ENCODE results near the gene CYP3A7. TPM values are rescaled to one million over a fixed set of nuclear protein-coding genes. Genes with fewer than 3 reads are reported as not detected.

Gene CYP3A7
- total RNA-seq, 1 experiment from 2014 or later: not detected

DNA sequence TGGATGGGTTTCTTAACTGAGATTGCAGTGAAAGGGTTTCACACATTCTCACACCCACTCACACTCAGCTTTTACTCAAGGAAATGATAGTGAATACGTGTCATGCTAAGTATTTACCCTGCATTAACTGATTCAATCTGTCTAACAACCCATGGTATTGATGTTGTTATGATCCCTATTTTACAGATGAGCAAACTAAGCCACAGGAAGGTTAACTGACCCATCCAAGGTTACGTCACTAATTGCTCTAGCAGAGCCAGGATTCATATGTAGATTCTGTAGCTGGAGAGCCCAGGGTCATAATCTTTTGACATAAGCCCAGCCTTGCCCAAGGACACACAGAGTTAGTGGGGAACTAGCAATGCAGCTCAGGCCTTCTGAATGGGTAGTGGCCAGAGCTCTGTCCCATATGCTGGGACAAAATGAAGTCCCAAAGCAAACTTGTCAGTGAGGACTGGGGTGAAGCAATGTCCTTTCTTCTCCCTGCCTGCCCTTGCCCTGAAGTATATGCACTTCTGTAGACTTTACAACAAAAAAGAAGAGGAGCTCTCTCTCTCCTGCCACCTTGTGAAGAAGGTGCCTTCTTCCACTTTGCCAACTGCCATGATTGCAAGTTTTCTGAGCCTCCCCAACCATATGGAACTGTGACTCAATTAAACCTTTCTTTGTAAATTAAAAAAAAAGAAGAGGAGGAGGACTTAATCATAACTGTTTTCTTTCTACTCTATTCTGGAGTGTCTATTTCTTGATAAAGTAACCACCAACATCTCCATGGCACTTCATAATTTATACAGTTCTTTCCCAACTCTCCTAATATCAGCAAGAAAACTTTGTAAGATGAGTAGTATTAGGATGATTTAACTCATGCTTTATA lies 4.9 kb upstream of the CYP3A7 start:
- DNase-seq (ENCODE audit: low spot score) (no peak), ATAC-seq (no peak)
- H3K27me3 Mint-ChIP-seq (ENCODE audit: low read depth): peaks cover 6% of the 10 kb centered on the region; the same call in 1 of the 2 replicates
- CTCF ChIA-PET: no interaction called here
- 0 out of 2 replicates have a peak, but pooled peaks cover 2% of the 10 kb centered on the region for H3K36me3 Mint-ChIP-seq
- POLR2A ChIA-PET: no interaction called here
- peaks cover 24% of the 10 kb centered on the region for H3K4me1 Mint-ChIP-seq
- H3K4me3 Mint-ChIP-seq: no peak overlapping the region
- peaks cover 7% of the 10 kb centered on the region; the same call in 1 of the 2 replicates for H3K9me3 Mint-ChIP-seq
- H3K27ac Mint-ChIP-seq: no peak overlapping the region
- TF ChIP-seq, protein P1, sequence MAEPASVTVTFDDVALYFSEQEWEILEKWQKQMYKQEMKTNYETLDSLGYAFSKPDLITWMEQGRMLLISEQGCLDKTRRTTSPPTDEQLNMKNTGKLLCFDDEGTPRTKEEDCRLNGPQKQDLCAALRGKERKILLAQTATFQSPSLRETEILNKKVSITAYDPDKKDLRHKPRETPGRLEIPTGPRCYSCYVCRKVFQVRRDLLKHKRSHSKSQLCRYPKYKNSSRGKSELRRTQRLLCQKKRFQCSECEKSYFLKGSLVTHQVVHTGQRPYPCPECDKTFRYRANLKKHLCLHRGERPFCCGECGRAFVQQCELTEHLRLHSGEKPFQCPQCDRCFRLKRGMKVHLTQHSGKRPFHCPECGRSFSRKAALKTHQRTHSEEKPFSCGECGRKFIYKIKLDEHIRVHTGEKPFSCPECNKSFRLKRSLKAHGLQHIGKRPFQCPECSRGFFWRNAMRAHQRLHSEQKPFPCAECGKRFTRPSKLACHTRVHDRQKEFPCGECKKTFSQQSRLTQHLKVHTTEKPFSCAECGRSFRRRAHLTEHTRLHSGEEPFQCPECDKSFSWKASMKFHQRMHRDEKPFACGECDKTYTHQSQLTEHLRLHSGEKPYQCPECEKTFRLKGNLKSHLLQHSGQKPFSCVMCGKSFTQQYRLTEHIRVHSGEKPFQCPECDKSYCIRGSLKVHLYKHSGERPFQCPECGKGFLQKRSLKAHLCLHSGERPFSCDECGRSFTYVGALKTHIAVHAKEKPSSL (CRISPR knock-in tag; conservative IDR thresholded peaks at IDR 0.05): no peak
- TF ChIP-seq, protein P2, sequence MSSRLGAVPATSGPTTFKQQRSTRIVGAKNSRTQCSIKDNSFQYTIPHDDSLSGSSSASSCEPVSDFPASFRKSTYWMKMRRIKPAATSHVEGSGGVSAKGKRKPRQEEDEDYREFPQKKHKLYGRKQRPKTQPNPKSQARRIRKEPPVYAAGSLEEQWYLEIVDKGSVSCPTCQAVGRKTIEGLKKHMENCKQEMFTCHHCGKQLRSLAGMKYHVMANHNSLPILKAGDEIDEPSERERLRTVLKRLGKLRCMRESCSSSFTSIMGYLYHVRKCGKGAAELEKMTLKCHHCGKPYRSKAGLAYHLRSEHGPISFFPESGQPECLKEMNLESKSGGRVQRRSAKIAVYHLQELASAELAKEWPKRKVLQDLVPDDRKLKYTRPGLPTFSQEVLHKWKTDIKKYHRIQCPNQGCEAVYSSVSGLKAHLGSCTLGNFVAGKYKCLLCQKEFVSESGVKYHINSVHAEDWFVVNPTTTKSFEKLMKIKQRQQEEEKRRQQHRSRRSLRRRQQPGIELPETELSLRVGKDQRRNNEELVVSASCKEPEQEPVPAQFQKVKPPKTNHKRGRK (CRISPR knock-in tag; IDR thresholded peaks at IDR 0.05; ENCODE audit: borderline replicate concordance): no peak
- TF ChIP-seq, protein P3, sequence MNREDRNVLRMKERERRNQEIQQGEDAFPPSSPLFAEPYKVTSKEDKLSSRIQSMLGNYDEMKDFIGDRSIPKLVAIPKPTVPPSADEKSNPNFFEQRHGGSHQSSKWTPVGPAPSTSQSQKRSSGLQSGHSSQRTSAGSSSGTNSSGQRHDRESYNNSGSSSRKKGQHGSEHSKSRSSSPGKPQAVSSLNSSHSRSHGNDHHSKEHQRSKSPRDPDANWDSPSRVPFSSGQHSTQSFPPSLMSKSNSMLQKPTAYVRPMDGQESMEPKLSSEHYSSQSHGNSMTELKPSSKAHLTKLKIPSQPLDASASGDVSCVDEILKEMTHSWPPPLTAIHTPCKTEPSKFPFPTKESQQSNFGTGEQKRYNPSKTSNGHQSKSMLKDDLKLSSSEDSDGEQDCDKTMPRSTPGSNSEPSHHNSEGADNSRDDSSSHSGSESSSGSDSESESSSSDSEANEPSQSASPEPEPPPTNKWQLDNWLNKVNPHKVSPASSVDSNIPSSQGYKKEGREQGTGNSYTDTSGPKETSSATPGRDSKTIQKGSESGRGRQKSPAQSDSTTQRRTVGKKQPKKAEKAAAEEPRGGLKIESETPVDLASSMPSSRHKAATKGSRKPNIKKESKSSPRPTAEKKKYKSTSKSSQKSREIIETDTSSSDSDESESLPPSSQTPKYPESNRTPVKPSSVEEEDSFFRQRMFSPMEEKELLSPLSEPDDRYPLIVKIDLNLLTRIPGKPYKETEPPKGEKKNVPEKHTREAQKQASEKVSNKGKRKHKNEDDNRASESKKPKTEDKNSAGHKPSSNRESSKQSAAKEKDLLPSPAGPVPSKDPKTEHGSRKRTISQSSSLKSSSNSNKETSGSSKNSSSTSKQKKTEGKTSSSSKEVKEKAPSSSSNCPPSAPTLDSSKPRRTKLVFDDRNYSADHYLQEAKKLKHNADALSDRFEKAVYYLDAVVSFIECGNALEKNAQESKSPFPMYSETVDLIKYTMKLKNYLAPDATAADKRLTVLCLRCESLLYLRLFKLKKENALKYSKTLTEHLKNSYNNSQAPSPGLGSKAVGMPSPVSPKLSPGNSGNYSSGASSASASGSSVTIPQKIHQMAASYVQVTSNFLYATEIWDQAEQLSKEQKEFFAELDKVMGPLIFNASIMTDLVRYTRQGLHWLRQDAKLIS (CRISPR knock-in tag; IDR thresholded peaks at IDR 0.05; ENCODE audit: borderline replicate concordance): no peak
- TF ChIP-seq ZNF396 (CRISPR knock-in tag; IDR thresholded peaks at IDR 0.05; ENCODE audit: borderline replicate concordance): no peak
- no peak for TF ChIP-seq ZNF263 (CRISPR knock-in tag; IDR thresholded peaks at IDR 0.05; ENCODE audit: low read depth)
- no peak for TF ChIP-seq ELF4 (CRISPR knock-in tag; IDR thresholded peaks at IDR 0.05; ENCODE audit: low read depth)
- no peak for TF ChIP-seq NFATC4 (CRISPR knock-in tag; IDR thresholded peaks at IDR 0.05)
- TF ChIP-seq, protein P4, sequence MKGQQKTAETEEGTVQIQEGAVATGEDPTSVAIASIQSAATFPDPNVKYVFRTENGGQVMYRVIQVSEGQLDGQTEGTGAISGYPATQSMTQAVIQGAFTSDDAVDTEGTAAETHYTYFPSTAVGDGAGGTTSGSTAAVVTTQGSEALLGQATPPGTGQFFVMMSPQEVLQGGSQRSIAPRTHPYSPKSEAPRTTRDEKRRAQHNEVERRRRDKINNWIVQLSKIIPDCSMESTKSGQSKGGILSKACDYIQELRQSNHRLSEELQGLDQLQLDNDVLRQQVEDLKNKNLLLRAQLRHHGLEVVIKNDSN (CRISPR knock-in tag; IDR thresholded peaks at IDR 0.05): no peak
- TF ChIP-seq JUN (CRISPR knock-in tag; IDR thresholded peaks at IDR 0.05): no peak
- no peak for TF ChIP-seq ESRRA (CRISPR knock-in tag; IDR thresholded peaks at IDR 0.05; ENCODE audit: borderline replicate concordance)
- TF ChIP-seq, protein P5, sequence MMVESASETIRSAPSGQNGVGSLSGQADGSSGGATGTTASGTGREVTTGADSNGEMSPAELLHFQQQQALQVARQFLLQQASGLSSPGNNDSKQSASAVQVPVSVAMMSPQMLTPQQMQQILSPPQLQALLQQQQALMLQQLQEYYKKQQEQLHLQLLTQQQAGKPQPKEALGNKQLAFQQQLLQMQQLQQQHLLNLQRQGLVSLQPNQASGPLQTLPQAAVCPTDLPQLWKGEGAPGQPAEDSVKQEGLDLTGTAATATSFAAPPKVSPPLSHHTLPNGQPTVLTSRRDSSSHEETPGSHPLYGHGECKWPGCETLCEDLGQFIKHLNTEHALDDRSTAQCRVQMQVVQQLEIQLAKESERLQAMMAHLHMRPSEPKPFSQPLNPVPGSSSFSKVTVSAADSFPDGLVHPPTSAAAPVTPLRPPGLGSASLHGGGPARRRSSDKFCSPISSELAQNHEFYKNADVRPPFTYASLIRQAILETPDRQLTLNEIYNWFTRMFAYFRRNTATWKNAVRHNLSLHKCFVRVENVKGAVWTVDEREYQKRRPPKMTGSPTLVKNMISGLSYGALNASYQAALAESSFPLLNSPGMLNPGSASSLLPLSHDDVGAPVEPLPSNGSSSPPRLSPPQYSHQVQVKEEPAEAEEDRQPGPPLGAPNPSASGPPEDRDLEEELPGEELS (CRISPR knock-in tag; IDR thresholded peaks at IDR 0.05): no peak
- no peak for TF ChIP-seq KAT7 (CRISPR knock-in tag; IDR thresholded peaks at IDR 0.05; ENCODE audit: borderline replicate concordance)
- TF ChIP-seq, protein P6, sequence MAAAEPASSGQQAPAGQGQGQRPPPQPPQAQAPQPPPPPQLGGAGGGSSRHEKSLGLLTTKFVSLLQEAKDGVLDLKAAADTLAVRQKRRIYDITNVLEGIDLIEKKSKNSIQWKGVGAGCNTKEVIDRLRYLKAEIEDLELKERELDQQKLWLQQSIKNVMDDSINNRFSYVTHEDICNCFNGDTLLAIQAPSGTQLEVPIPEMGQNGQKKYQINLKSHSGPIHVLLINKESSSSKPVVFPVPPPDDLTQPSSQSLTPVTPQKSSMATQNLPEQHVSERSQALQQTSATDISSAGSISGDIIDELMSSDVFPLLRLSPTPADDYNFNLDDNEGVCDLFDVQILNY (CRISPR knock-in tag; IDR thresholded peaks at IDR 0.05): no peak
- TF ChIP-seq CREB1 (CRISPR knock-in tag; IDR thresholded peaks at IDR 0.05): no peak

All from WTC11 (cell line).